WTC11 (cell line): Measurements from ENCODE around the gene TVP23A.

ENCODE experiments used
- FOXK1 ChIP-seq: sonication (generic); formaldehyde crosslinking; IDR thresholded peaks from 2 replicates; pipeline ENCODE4 v1.8.0; 2022; ENCODE audit warnings: mild to moderate bottlenecking, moderate library complexity, missing genetic modification reagents
- MXD4 ChIP-seq: fragments of 250-450 bp; sonication (Bioruptor Pico); IDR thresholded peaks from 2 replicates; pipeline ENCODE4 v1.8.0; 2021; ENCODE audit warnings: mild to moderate bottlenecking, moderate library complexity, borderline replicate concordance
- NFE2L1 ChIP-seq: sonication (generic); formaldehyde crosslinking; IDR thresholded peaks from 2 replicates; pipeline ENCODE4 v1.8.1; 2023; ENCODE audit warnings: missing genetic modification reagents
- SMAD3 ChIP-seq: sonication (generic); formaldehyde crosslinking; IDR thresholded peaks from 2 replicates; pipeline ENCODE4 v1.8.0; 2022; ENCODE audit warnings: missing genetic modification reagents, mild to moderate bottlenecking, borderline replicate concordance
- SP1 ChIP-seq: sonication (generic); formaldehyde crosslinking; conservative IDR thresholded peaks from 2 replicates; pipeline ENCODE4 v1.8.1; 2022; ENCODE audit warnings: missing genetic modification reagents
- TEAD4 ChIP-seq: sonication (generic); formaldehyde crosslinking; IDR thresholded peaks from 2 replicates; pipeline ENCODE4 v1.8.0; 2022; ENCODE audit warnings: mild to moderate bottlenecking, missing genetic modification reagents
- ZNF317 ChIP-seq: sonication (generic); formaldehyde crosslinking; IDR thresholded peaks from 2 replicates; pipeline ENCODE4 v1.8.1; 2023; ENCODE audit warnings: low read depth, mild to moderate bottlenecking, moderate library complexity, missing genetic modification reagents, borderline replicate concordance
- TF ChIP-seq, protein P1 (sequence below): sonication (generic); formaldehyde crosslinking; IDR thresholded peaks from 2 replicates; pipeline ENCODE4 v1.8.0; 2022; ENCODE audit warnings: mild to moderate bottlenecking, missing genetic modification reagents
- TF ChIP-seq, protein P2 (sequence below): sonication (generic); formaldehyde crosslinking; IDR thresholded peaks from 2 replicates; pipeline ENCODE4 v1.8.0; 2023; ENCODE audit warnings: mild to moderate bottlenecking, missing genetic modification reagents
- TF ChIP-seq, protein P3 (sequence below): sonication (generic); formaldehyde crosslinking; IDR thresholded peaks from 2 replicates; pipeline ENCODE4 v1.8.1; 2022; ENCODE audit warnings: low read depth, mild to moderate bottlenecking, moderate library complexity, missing genetic modification reagents, borderline replicate concordance
- TF ChIP-seq, protein P4 (sequence below): fragments of 200-600 bp; IDR thresholded peaks from 2 replicates; pipeline ENCODE4 v1.8.0; 2022; ENCODE audit warnings: antibody characterized with exemption
- TF ChIP-seq, protein P5 (sequence below): sonication (generic); formaldehyde crosslinking; IDR thresholded peaks from 2 replicates; pipeline ENCODE4 v1.8.1; 2023; ENCODE audit warnings: mild to moderate bottlenecking, moderate library complexity, missing genetic modification reagents

DNA sequence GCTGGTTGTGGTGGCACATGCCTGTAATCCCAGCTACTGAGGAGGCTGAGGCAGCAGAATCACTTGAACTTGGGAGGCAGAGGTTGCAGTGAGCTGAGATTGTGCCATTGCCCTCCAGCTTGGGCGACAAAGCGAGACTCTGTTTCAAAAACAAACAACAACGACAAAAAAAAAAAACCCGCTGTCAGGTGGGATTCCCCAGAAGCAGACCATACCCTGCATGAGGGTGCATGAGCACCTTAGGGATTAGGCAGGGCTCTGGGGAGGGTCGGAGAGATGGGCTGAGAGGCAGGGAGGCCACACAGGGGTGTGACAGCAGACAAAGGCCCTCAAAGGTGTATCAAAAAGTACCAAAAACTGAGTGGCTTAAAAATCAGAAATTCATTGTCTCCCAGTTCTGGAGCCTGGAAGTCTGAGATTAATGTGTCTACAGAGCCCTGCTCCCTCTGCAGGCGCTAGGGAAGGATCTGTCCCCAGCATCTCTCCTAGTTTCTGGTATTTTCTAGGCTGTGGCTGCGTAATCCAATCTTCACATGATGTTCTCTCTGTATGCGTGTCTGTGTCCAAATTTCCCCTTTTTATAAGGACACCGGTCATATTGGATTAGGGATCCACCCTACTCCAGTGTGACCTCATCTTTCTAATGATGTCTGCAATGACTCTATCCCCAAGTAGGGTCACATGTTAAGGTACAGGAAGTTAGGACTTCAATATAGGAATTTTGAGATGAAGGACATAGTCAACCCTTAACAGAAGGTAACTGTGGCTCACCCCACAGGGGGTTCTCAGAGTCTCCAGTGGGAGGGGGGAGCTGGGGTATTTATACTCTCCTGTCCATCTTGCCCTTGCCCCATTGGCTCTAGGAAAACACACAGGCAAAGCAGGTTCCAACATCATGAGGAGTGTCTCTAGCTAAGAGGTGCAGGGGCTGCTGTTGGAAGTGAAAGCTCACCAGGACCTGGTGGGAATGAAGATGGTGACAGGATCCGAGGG lies 13.6 kb upstream of the TVP23A start:
- TF ChIP-seq NFE2L1 (CRISPR knock-in tag), result no peak
- TF ChIP-seq FOXK1 (CRISPR knock-in tag), result no peak
- TF ChIP-seq, protein P1, sequence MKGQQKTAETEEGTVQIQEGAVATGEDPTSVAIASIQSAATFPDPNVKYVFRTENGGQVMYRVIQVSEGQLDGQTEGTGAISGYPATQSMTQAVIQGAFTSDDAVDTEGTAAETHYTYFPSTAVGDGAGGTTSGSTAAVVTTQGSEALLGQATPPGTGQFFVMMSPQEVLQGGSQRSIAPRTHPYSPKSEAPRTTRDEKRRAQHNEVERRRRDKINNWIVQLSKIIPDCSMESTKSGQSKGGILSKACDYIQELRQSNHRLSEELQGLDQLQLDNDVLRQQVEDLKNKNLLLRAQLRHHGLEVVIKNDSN, result no peak
- TF ChIP-seq SMAD3 (CRISPR knock-in tag), result no peak
- TF ChIP-seq, protein P2, sequence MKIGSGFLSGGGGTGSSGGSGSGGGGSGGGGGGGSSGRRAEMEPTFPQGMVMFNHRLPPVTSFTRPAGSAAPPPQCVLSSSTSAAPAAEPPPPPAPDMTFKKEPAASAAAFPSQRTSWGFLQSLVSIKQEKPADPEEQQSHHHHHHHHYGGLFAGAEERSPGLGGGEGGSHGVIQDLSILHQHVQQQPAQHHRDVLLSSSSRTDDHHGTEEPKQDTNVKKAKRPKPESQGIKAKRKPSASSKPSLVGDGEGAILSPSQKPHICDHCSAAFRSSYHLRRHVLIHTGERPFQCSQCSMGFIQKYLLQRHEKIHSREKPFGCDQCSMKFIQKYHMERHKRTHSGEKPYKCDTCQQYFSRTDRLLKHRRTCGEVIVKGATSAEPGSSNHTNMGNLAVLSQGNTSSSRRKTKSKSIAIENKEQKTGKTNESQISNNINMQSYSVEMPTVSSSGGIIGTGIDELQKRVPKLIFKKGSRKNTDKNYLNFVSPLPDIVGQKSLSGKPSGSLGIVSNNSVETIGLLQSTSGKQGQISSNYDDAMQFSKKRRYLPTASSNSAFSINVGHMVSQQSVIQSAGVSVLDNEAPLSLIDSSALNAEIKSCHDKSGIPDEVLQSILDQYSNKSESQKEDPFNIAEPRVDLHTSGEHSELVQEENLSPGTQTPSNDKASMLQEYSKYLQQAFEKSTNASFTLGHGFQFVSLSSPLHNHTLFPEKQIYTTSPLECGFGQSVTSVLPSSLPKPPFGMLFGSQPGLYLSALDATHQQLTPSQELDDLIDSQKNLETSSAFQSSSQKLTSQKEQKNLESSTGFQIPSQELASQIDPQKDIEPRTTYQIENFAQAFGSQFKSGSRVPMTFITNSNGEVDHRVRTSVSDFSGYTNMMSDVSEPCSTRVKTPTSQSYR (CRISPR knock-in tag), result no peak
- TF ChIP-seq, protein P3, sequence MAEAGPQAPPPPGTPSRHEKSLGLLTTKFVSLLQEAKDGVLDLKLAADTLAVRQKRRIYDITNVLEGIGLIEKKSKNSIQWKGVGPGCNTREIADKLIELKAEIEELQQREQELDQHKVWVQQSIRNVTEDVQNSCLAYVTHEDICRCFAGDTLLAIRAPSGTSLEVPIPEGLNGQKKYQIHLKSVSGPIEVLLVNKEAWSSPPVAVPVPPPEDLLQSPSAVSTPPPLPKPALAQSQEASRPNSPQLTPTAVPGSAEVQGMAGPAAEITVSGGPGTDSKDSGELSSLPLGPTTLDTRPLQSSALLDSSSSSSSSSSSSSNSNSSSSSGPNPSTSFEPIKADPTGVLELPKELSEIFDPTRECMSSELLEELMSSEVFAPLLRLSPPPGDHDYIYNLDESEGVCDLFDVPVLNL, result no peak
- TF ChIP-seq, protein P4, sequence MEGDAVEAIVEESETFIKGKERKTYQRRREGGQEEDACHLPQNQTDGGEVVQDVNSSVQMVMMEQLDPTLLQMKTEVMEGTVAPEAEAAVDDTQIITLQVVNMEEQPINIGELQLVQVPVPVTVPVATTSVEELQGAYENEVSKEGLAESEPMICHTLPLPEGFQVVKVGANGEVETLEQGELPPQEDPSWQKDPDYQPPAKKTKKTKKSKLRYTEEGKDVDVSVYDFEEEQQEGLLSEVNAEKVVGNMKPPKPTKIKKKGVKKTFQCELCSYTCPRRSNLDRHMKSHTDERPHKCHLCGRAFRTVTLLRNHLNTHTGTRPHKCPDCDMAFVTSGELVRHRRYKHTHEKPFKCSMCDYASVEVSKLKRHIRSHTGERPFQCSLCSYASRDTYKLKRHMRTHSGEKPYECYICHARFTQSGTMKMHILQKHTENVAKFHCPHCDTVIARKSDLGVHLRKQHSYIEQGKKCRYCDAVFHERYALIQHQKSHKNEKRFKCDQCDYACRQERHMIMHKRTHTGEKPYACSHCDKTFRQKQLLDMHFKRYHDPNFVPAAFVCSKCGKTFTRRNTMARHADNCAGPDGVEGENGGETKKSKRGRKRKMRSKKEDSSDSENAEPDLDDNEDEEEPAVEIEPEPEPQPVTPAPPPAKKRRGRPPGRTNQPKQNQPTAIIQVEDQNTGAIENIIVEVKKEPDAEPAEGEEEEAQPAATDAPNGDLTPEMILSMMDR, result no peak
- TF ChIP-seq, protein P5, sequence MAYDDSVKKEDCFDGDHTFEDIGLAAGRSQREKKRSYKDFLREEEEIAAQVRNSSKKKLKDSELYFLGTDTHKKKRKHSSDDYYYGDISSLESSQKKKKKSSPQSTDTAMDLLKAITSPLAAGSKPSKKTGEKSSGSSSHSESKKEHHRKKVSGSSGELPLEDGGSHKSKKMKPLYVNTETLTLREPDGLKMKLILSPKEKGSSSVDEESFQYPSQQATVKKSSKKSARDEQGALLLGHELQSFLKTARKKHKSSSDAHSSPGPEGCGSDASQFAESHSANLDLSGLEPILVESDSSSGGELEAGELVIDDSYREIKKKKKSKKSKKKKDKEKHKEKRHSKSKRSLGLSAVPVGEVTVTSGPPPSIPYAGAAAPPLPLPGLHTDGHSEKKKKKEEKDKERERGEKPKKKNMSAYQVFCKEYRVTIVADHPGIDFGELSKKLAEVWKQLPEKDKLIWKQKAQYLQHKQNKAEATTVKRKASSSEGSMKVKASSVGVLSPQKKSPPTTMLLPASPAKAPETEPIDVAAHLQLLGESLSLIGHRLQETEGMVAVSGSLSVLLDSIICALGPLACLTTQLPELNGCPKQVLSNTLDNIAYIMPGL (CRISPR knock-in tag), result no peak
- TF ChIP-seq TEAD4, result no peak
- no peak for TF ChIP-seq MXD4
- TF ChIP-seq SP1 (CRISPR knock-in tag), result no peak
- TF ChIP-seq ZNF317, result no peak
